Stimulated activated naive B cell treated with anti-CD40 and anti-IgM and Interleukin-4, amounts not matched to agents 10 μg/mL and 1 μg/mL and 100 μg/mL, for 72 hours (primary cell): ENCODE measurements around the gene CFAP69.

Experiments used
- ATAC-seq, 2 donors: fragments of 150-1000 bp; cut with Tn5 transposase; replicated peaks; 2 replicates each; pipeline ENCODE4 v1.10.0; 2021; ENCODE audit warnings: moderate library complexity in 1 of 2
- DNase-seq: peaks from one replicate; pipeline ENCODE4 v3.0.0; 2021
- H3K27ac Mint-ChIP-seq: one replicate; pipeline ENCODE4 v1.8.0; 2022; ENCODE audit warnings: mild to moderate bottlenecking, mixed read lengths
- H3K27me3 Mint-ChIP-seq, 2 donors: one replicate each; pipeline ENCODE4 v1.8.0; 2022; ENCODE audit warnings: mixed read lengths in 2 of 2
- H3K36me3 Mint-ChIP-seq, 2 donors: one replicate each; pipeline ENCODE4 v1.8.0; 2022; ENCODE audit warnings: mixed read lengths in 2 of 2, mild to moderate bottlenecking in 1 of 2
- H3K4me1 Mint-ChIP-seq, 2 donors: one replicate each; pipeline ENCODE4 v1.8.0; 2022; ENCODE audit warnings: mixed read lengths in 2 of 2, mild to moderate bottlenecking in 1 of 2
- H3K4me3 Mint-ChIP-seq, 2 donors: one replicate each; pipeline ENCODE4 v1.8.0; 2022; ENCODE audit warnings: mild to moderate bottlenecking in 2 of 2, mixed read lengths in 2 of 2, moderate library complexity in 1 of 2
- H3K9me3 Mint-ChIP-seq, 2 donors: one replicate each; pipeline ENCODE4 v1.8.0; 2022; ENCODE audit warnings: mixed read lengths in 2 of 2, mild to moderate bottlenecking in 1 of 2

Gene CFAP69

DNA sequence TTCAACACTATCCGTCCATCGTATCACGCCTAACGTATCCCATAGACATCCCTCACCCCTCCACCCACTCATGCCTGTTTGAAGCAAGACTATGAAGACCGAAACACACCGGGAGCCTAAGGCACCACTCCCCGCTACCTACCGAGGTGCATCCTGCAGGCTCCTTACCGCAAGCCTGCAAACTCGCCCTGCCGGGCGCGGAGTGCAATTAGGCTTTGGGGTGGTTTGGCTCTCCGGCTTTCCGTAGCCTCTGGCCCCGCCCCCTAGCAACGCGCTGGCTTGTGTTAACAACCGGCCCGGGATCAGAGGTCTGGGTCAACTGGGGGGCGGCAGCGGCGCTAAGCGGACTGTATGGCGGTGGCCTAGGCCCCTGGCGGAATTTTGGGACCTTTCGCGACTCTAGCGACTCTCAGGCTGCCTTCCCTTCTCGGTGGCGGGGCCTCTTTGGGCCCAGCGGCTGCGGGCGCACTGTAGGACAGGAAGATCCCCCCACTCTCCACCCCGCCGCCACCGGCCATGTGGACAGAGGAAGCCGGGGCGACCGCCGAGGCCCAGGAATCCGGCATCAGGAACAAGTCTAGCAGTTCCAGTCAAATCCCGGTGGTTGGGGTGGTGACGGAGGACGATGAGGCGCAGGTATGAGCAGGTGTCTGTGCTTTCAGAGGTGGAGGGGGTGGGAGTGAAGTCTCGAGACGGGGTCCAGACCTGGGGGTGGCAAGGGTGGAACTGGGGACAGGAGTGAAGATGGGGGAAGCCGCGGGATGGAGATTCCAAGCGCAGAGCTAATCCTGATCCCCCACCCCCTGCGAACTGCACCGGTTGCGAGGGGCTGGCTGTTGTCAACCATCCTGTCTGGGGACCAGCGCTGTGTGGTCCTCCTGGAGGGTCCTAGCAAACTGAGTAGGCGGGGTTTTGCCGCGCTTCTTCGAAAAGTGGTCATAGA is at the start of gene CFAP69:
Gene CFAP69 (plus strand): TSS at position 266 of the 943 bp plus-strand sequence. CDS start 251 bp downstream, at position 517.
- Mint-ChIP-seq H3K27me3 (peaks cover 46 to 66% of the 10 kb centered on the region in 2 donors), H3K27ac (peak within 1 kb of the TSS; percentile 74), H3K36me3 (no peaks in the 10 kb centered on the region), H3K9me3 (peaks cover 3 to 4% of the 10 kb centered on the region in 2 donors), H3K4me1 (peaks cover 11 to 25% of the 10 kb centered on the region in 2 donors), H3K4me3 (peak within 1 kb of the TSS; percentile 86 to 87)
- DNase-seq (peak; percentile 82), ATAC-seq (peak; percentile 95 to 96)

GRCh38 chr7:90201500-90202195 is 43.3 kb upstream of the CFAP69 start:
- no peaks in the 10 kb centered on the region for H3K4me1 Mint-ChIP-seq
- peaks cover 0 to 4% of the 10 kb centered on the region in 2 donors for H3K27me3 Mint-ChIP-seq
- no peak overlapping the region for H3K4me3 Mint-ChIP-seq
- H3K9me3 Mint-ChIP-seq, result peaks cover 0 to 1% of the 10 kb centered on the region in 2 donors
- no peak for DNase-seq
- no peaks in the 10 kb centered on the region for H3K36me3 Mint-ChIP-seq
- H3K27ac Mint-ChIP-seq, result no peak overlapping the region
- no peak for ATAC-seq

DNA sequence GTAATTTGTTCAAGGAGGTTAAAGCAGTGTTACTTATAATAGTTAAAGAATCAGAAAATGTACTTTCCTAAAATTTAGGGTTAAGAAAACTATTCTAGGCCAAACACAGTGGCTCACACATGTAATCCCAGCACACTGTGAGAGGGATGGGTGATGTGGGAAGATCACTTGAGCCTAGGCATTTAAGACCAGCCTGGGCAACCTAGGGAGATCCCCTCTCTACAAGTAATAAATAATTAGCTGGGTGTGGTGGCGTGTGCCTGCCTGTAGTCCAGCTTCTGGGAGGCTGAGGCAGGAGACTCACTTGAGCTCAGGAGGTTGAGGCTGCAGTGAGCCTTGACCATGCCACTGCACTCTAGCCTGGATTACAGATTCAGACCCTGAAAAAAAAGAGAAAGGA is 37.0 kb upstream of the CFAP69 start:
- DNase-seq (no peak), ATAC-seq (no peak)
- H3K9me3 Mint-ChIP-seq, result peaks cover 0 to 1% of the 10 kb centered on the region in 2 donors
- H3K27ac Mint-ChIP-seq, result no peak overlapping the region
- peaks cover 4 to 10% of the 10 kb centered on the region in 2 donors for H3K4me1 Mint-ChIP-seq
- H3K4me3 Mint-ChIP-seq, result no peak overlapping the region
- peaks cover 16 to 28% of the 10 kb centered on the region in 2 donors for H3K27me3 Mint-ChIP-seq
- no peaks in the 10 kb centered on the region for H3K36me3 Mint-ChIP-seq

- H3K4me1 Mint-ChIP-seq, result peaks cover 4 to 10% of the 10 kb centered on the region in 2 donors
- peaks cover 0 to 1% of the 10 kb centered on the region in 2 donors for H3K9me3 Mint-ChIP-seq
- peaks cover 16 to 28% of the 10 kb centered on the region in 2 donors for H3K27me3 Mint-ChIP-seq
- no peaks in the 10 kb centered on the region for H3K36me3 Mint-ChIP-seq
- DNase-seq, result no peak
- ATAC-seq, result no peak
- H3K4me3 Mint-ChIP-seq, result no peak overlapping the region
- no peak overlapping the region for H3K27ac Mint-ChIP-seq
Observed at GRCh38 chr7:90209776-90210175, 35.2 kb upstream of the CFAP69 start.

DNA sequence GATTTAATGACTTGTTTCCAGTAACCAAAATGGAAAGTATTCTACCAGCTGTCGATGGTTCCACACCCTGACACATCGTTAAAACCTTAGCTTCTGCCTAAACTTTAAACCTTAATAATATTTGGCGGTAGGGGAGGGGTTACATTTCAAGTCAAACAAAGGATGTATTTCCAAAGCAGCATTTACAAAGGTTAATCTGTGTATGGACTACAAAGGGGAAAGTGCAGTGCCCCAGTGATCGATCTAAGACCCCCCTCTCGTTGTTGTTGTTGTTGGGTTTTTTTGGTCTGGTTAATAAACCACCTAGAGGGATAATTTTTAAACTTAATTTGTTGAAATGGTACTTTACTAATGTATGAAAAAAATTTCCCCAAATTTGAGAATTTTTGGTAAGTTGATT is 34.5 kb upstream of the CFAP69 start:
- H3K4me3 Mint-ChIP-seq, result no peak overlapping the region
- H3K36me3 Mint-ChIP-seq, result no peaks in the 10 kb centered on the region

GRCh38 chr7:90210981-90211380 is 34.0 kb upstream of the CFAP69 start:
- H3K4me1 Mint-ChIP-seq, result peaks cover 4 to 10% of the 10 kb centered on the region in 2 donors
- no peaks in the 10 kb centered on the region for H3K9me3 Mint-ChIP-seq
- H3K36me3 Mint-ChIP-seq, result no peaks in the 10 kb centered on the region
- H3K27ac Mint-ChIP-seq, result no peak overlapping the region
- peak overlapping the region; percentile 44 to 76 for H3K4me3 Mint-ChIP-seq
- H3K27me3 Mint-ChIP-seq, result peaks cover 16 to 23% of the 10 kb centered on the region in 2 donors
- no peak for DNase-seq
- peak in 1 of 2 donors; percentile 6 for ATAC-seq

More for the DNA sequence above, 34.5 kb upstream of the CFAP69 start:
- Mint-ChIP-seq H3K9me3 (peaks cover 0 to 1% of the 10 kb centered on the region in 2 donors), H3K4me1 (peaks cover 4 to 10% of the 10 kb centered on the region in 2 donors), H3K27ac (no peak overlapping the region), H3K27me3 (peaks cover 16 to 25% of the 10 kb centered on the region in 2 donors)
- DNase-seq, result no peak
- ATAC-seq, result no peak

DNA sequence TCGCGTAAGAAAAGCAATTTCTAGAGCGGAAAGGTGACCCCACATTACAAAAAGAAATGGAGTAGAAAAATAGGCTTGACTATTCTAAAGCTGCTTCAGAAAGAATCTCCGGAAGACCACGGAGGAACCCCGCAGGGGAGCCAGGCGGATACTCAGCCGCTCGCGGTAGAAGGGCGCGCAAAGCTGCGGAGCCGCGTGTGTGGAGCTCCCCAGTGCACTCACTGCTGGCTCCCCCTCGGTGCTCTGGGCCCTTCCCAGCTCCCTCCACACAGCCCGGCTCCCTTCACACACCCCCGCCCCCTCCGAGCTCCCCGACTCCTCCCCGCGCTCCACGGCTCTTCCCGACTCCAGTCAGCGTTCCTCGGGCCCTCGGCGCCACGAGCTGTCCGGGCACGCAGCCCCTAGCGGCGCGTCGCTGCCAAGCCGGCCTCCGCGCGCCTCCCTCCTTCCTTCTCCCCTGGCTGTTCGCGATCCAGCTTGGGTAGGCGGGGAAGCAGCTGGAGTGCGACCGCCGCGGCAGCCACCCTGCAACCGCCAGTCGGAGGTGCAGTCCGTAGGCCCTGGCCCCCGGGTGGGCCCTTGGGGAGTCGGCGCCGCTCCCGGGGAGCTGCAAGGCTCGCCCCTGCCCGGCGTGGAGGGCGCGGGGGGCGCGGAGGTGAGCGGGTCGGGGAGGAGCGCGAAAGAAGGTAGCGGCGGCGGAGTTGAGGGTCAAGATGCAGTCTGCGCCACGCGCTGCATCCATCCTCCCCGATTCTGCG is 33.4 kb upstream of the CFAP69 start, which contains the start of gene STEAP2:
Gene STEAP2 (plus strand): TSS at position 350 of the 758 bp plus-strand sequence. CDS start 13,343 bp downstream, outside the sequence.
- Mint-ChIP-seq H3K27ac (no peak within 1 kb of the TSS), H3K36me3 (no peaks in the 10 kb centered on the region), H3K9me3 (peaks cover 0 to 2% of the 10 kb centered on the region in 2 donors), H3K27me3 (peaks cover 19 to 23% of the 10 kb centered on the region in 2 donors), H3K4me1 (peaks cover 4 to 10% of the 10 kb centered on the region in 2 donors), H3K4me3 (peak within 1 kb of the TSS; percentile 65 to 76)
- ATAC-seq (peak; percentile 90 to 91), DNase-seq (peak; percentile 6)

- Mint-ChIP-seq H3K36me3 (no peaks in the 10 kb centered on the region), H3K4me1 (peaks cover 4 to 10% of the 10 kb centered on the region in 2 donors), H3K9me3 (peaks cover 0 to 2% of the 10 kb centered on the region in 2 donors), H3K4me3 (no peak overlapping the region), H3K27me3 (peaks cover 19 to 23% of the 10 kb centered on the region in 2 donors), H3K27ac (no peak overlapping the region)
- DNase-seq (no peak), ATAC-seq (peak in 1 of 2 donors; percentile 8)
Observed at GRCh38 chr7:90212149-90212495, 32.9 kb upstream of the CFAP69 start.

DNA sequence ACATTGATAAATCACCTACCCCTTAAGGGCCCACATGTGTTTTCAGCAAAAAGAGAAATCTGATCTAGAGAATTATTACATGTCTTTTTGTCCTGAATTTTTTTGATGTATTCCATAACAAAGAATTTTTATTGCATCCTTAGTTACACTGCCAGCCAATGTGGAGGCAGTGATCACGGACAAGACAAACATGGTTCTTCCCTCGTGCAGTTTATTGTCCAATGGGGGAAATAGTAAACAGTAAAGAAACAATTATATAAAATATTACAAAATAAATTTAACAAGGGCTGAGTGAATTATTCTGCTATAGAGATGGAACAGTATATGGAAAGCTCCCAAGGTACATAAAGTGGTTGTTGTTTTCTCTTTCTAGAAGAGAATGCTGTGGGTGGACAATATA is 31.5 kb upstream of the CFAP69 start:
- H3K4me3 Mint-ChIP-seq, result no peak overlapping the region
- no peak for ATAC-seq
- no peak overlapping the region for H3K27ac Mint-ChIP-seq

GRCh38 chr7:90216080-90216674 is 28.8 kb upstream of the CFAP69 start:
- H3K27me3 Mint-ChIP-seq, result peaks cover 24 to 28% of the 10 kb centered on the region in 2 donors
- DNase-seq (no peak), ATAC-seq (no peak)
- H3K4me3 Mint-ChIP-seq, result no peak overlapping the region
- H3K36me3 Mint-ChIP-seq, result no peaks in the 10 kb centered on the region
- peaks cover 0 to 3% of the 10 kb centered on the region in 2 donors for H3K9me3 Mint-ChIP-seq
- H3K4me1 Mint-ChIP-seq, result peaks cover 2 to 6% of the 10 kb centered on the region in 2 donors
- H3K27ac Mint-ChIP-seq, result no peak overlapping the region

More for the DNA sequence above, 31.5 kb upstream of the CFAP69 start:
- peaks cover 19 to 24% of the 10 kb centered on the region in 2 donors for H3K27me3 Mint-ChIP-seq
- DNase-seq, result no peak
- H3K36me3 Mint-ChIP-seq, result no peaks in the 10 kb centered on the region
- H3K9me3 Mint-ChIP-seq, result peaks cover 0 to 3% of the 10 kb centered on the region in 2 donors
- H3K4me1 Mint-ChIP-seq, result peaks cover 4 to 10% of the 10 kb centered on the region in 2 donors

GRCh38 chr7:90216771-90217170 is 28.2 kb upstream of the CFAP69 start:
- ATAC-seq (no peak), DNase-seq (no peak)
- no peak overlapping the region for H3K27ac Mint-ChIP-seq
- H3K27me3 Mint-ChIP-seq, result peaks cover 18 to 22% of the 10 kb centered on the region in 2 donors
- H3K4me3 Mint-ChIP-seq, result no peak overlapping the region
- H3K36me3 Mint-ChIP-seq, result no peaks in the 10 kb centered on the region
- peaks cover 0 to 3% of the 10 kb centered on the region in 2 donors for H3K9me3 Mint-ChIP-seq
- peaks cover 0 to 2% of the 10 kb centered on the region in 2 donors for H3K4me1 Mint-ChIP-seq

DNA sequence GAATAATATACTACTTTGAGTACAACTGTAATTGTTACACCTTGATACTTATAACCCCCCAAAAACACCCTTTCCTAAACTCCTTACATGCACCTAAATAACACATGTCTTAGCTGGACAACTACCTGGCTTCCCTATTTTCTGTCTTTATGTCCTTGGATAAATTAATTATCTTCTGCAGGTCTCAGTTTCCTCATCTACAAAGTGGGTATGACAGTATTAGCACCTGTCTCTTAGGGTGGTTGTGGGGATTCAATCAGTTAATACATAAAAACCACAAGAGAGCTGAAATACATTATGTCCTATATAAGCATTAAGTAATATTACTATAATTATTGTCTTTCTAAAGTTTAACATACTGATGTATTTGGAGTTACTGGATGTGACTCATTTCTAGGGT is 22.6 kb upstream of the CFAP69 start:
- no peaks in the 10 kb centered on the region for H3K4me1 Mint-ChIP-seq
- peaks cover 30% of the 10 kb centered on the region in 2 donors for H3K27me3 Mint-ChIP-seq

More for the DNA sequence above, 22.6 kb upstream of the CFAP69 start:
- ATAC-seq (no peak), DNase-seq (no peak)
- H3K4me3 Mint-ChIP-seq, result no peak overlapping the region
- no peaks in the 10 kb centered on the region for H3K36me3 Mint-ChIP-seq
- no peak overlapping the region for H3K27ac Mint-ChIP-seq
- H3K9me3 Mint-ChIP-seq, result no peaks in the 10 kb centered on the region
